Heart left ventricle (tissue), 13 donors: Measurements from ENCODE around the gene ERFE.

Experiments used
- CTCF ChIP-seq, 12 donors: fragments of 200-600 bp; sonication (generic) in 4 of 12; IDR thresholded peaks; one replicate each; pipeline versions ENCODE4 v1.5.0 to v1.8.0; 2018 to 2022; ENCODE audit warnings: antibody characterized with exemption in 12 of 12, mild to moderate bottlenecking in 5 of 12
- POLR2A ChIP-seq, 2 donors: fragments of 450-650 bp; IDR thresholded peaks; one replicate each; pipeline ENCODE4 v1.6.1; 2017; ENCODE audit warnings: antibody characterized with exemption in 2 of 2, mild to moderate bottlenecking in 2 of 2, moderate library complexity in 2 of 2
- donor health status: ischemic (EF 13 %, LVEDD 7.1; RV severe dilation, severe dysfunction).
- donor health status: DM: no; HTN: yes; CAD: no.
- donor health status: DM: no; HTN: no; CAD: no.
- donor health status: ischemic (EF 25% LVEDD 6.9; RV normal size, moderate dysfunction).
- donor health status: ischemic (EF 25% LVEDD 5.7; RV mildly dilated, moderate dysfunction).
- donor health status: ischemic (EF 35%, LVEDD 5.7; RV mildly dilated, moderate dysfunction).
- donor health status: nonischemic (EF 11% LVEDD 7.7; RV severe dilation, severe dysfunction).
- donor health status: DM: yes; HTN: yes; CAD: no.
- donor health status: PGD.
- donor health status: ischemic (EF 29% LVEDD 5.4; RV normal size, mild dysfunction).
- donor health status: nonischemic (EF 23%, LVEDD 6.1; RV moderate dilation, normal function).

DNA sequence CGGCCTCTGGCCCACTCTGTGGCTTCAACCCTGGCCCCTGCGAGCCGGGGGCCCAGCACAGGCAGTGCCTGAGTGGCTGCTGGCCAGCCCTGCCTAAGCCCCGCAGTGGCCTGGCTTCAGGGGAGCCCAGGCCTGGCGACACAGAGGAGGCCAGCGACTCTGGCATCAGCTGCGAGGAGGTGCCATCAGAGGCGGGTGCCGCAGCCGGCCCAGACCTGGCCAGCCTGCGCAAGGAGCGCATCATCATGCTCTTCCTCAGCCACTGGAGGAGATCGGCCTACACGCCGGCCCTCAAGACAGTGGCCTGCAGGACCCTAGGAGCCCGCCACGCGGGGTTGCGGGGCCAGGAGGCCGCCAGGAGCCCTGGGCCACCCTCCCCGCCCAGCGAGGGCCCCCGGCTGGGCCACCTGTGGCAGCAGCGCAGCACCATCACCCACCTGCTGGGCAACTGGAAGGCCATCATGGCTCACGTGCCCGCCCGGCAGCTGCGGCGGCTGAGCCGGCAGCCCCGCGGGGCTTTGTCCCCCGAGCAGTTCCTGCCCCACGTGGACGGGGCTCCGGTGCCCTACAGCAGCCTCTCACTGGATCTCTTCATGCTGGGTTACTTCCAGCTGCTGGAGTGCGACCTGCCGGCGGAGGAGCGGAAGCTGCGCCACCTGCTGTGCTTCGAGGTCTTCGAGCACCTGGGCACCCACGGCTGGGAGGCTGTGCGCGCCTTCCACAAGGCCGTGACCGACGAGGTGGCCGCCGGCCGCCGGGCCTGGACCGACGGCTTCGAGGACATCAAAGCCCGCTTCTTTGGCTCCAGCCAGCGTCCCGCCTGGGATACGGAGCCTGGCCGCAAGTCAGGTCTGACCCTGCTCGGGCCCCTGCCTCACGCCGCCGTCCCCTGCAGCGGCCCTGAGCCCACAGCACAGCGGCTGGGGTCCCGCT is 27.8 kb upstream of the ERFE start:
- TF ChIP-seq POLR2A (IDR thresholded peaks at IDR 0.05) (no peak), CTCF (IDR thresholded peaks at IDR 0.05) (no peak)
